GM23248 (cell line): ENCODE data around the gene ARHGEF37. TPM values are rescaled to one million over a fixed set of nuclear protein-coding genes. Genes with fewer than 3 reads are reported as not detected.
"Not testable (repeated sequence)": the region's sequence is repeated elsewhere in the genome, so short reads cannot be mapped to it uniquely, and the experiment has no call there.

ENCODE experiments used
- DNase-seq: peaks from one replicate; pipeline ENCODE4 v3.0.0-alpha.2; 2015
- H2AFZ ChIP-seq: fragments of 200-600 bp; sonication (generic); 2 replicates; pipeline ENCODE4 v1.6.1; 2016; ENCODE audit warnings: antibody characterized with exemption
- H3F3A ChIP-seq: fragments of 200-600 bp; sonication (generic); 2 replicates; pipeline ENCODE4 v1.6.1; 2016; ENCODE audit warnings: mild to moderate bottlenecking, antibody characterized with exemption, mixed run types; ENCODE audit not compliant: insufficient read depth
- H3K27ac ChIP-seq: fragments of 200-600 bp; sonication (generic); 2 replicates; pipeline ENCODE4 v1.5.1; 2016; ENCODE audit warnings: mild to moderate bottlenecking
- H3K27me3 ChIP-seq: fragments of 200-600 bp; sonication (generic); replicated peaks from 2 replicates; pipeline ENCODE4 v1.6.1; 2016; ENCODE audit warnings: mild to moderate bottlenecking; ENCODE audit not compliant: insufficient read depth
- H3K36me3 ChIP-seq: fragments of 200-600 bp; sonication (generic); 2 replicates; pipeline ENCODE4 v1.6.1; 2016; ENCODE audit warnings: low read depth, mild to moderate bottlenecking
- H3K4me1 ChIP-seq: fragments of 200-600 bp; sonication (generic); 2 replicates; pipeline ENCODE4 v1.6.1; 2016; ENCODE audit warnings: mild to moderate bottlenecking; ENCODE audit not compliant: insufficient read depth
- H3K4me2 ChIP-seq: fragments of 200-600 bp; sonication (generic); one replicate; pipeline ENCODE4 v1.6.1; 2016; ENCODE audit warnings: mild to moderate bottlenecking; ENCODE audit not compliant: unreplicated experiment
- H3K4me3 ChIP-seq: fragments of 200-600 bp; sonication (generic); 2 replicates; pipeline ENCODE4 v1.5.1; 2016; ENCODE audit warnings: mild to moderate bottlenecking
- H3K79me2 ChIP-seq: fragments of 200-600 bp; sonication (generic); 2 replicates; pipeline ENCODE4 v1.6.1; 2016; ENCODE audit warnings: mild to moderate bottlenecking; ENCODE audit not compliant: insufficient read depth
- H3K9ac ChIP-seq: fragments of 200-600 bp; sonication (generic); 2 replicates; pipeline ENCODE4 v1.6.1; 2016; ENCODE audit warnings: mild to moderate bottlenecking
- H3K9me2 ChIP-seq: fragments of 200-600 bp; sonication (generic); 2 replicates; pipeline ENCODE4 v1.6.1; 2016; ENCODE audit warnings: mixed run types, mild to moderate bottlenecking, moderate library complexity; ENCODE audit not compliant: insufficient read depth
- H3K9me3 ChIP-seq: fragments of 200-600 bp; sonication (generic); one replicate; pipeline ENCODE4 v1.6.1; 2017; ENCODE audit warnings: low read depth
- H4K20me1 ChIP-seq: fragments of 200-600 bp; sonication (generic); 2 replicates; pipeline ENCODE4 v1.6.0; 2016; ENCODE audit not compliant: insufficient read depth
- EZH2 ChIP-seq: fragments of 200-600 bp; sonication (generic); IDR thresholded peaks from 2 replicates; pipeline ENCODE4 v1.6.1; 2018; ENCODE audit warnings: antibody characterized with exemption, mild to moderate bottlenecking; ENCODE audit not compliant: insufficient read depth, poor library complexity, severe bottlenecking
- EZH2phosphoT487 ChIP-seq: fragments of 200-600 bp; sonication (generic); IDR thresholded peaks from 2 replicates; pipeline ENCODE4 v1.6.1; 2018; ENCODE audit warnings: antibody characterized with exemption, moderate library complexity, mild to moderate bottlenecking, low read depth; ENCODE audit not compliant: insufficient read depth
- WGBS, 2 experiments: methylation state at CpG; one replicate each; pipeline ENCODE4 v1.1.6; 2015 to 2017; ENCODE audit warnings: low lambda C conversion rate in 2 of 2, low coverage in 1 of 2; ENCODE audit errors: missing lambda C conversion rate in 2 of 2; 5-methylcytosine and 5-hydroxymethylcytosine counted together
- in situ Hi-C: fragments of 300-500 bp; cut with MboI; formaldehyde crosslinking; loops from 2 replicates; pipeline ENCODE4 v1.15.0; 2020
- polyA plus RNA-seq: library from polyadenylated mRNA; unstranded; fragments of >200 nt; fragmentation: Nextera tagmentation; extraction: Ambion mirVana; gene quantifications from 2 replicates; pipeline ENCODE4 v1.2.1, GENCODE V29; 2016
- total RNA-seq: library from RNA; depleted of rRNA; stranded (reverse); fragments of >200 nt; shearing (Covaris generic); gene quantifications from 2 replicates; pipeline ENCODE4 v1.2.3, GENCODE V29; 2014

The ARHGEF37 gene
- total and polyA plus RNA-seq, 2 experiments from 2014 or later, result 0.51 to 0.97 TPM

GRCh38 chr5:149667829-149668330 lies 86.6 kb downstream of the ARHGEF37 start:
- Histone ChIP-seq H3K9ac (no peak overlapping the region), H3K9me2 (no peaks in the 10 kb centered on the region), H3K79me2 (no peaks in the 10 kb centered on the region), H4K20me1 (no peaks in the 10 kb centered on the region), H3K4me3 (no peak overlapping the region), H3F3A (no peaks in the 10 kb centered on the region), H2AFZ (no peak overlapping the region), H3K4me2 (no peak overlapping the region), H3K36me3 (no peaks in the 10 kb centered on the region), H3K27ac (no peak overlapping the region), H3K27me3 (0 out of 2 replicates have a peak, but pooled peaks cover 3% of the 10 kb centered on the region), H3K4me1 (no peaks in the 10 kb centered on the region), H3K9me3 (no peaks in the 10 kb centered on the region)
- TF ChIP-seq EZH2phosphoT487 (no peak), EZH2 (no peak)
- 25 to 26% methylated on average over 6 of the region's 6 CpGs for WGBS, 2 experiments
- in situ Hi-C loops, result no loop called here
- DNase-seq, result no peak

DNA sequence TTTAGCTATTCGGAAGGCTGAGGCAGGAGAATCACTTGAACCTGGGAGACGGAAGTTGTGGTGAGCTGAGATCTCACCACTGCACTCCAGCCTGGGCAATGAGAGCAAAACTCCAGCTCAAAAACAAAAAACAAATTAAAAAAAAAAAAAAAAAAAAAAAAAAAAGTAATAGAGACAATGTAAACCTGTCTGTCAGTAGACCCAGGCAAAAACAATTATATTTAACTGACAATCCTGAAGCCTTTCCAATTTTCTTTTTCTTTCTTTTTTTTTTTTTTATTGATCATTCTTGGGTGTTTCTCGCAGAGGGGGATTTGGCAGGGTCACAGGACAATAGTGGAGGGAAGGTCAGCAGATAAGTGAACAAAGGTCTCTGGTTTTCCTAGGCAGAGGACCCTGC lies 88.0 kb downstream of the ARHGEF37 start:
- H3K79me2 ChIP-seq, H3K27me3 ChIP-seq, H3K9me3 ChIP-seq, H3K4me3 ChIP-seq, H3K27ac ChIP-seq, H2AFZ ChIP-seq, H3K9ac ChIP-seq, H3K36me3 ChIP-seq, DNase-seq, H4K20me1 ChIP-seq, in situ Hi-C loops, H3K9me2 ChIP-seq, H3F3A ChIP-seq, H3K4me2 ChIP-seq, H3K4me1 ChIP-seq: not testable (repeated sequence)
- WGBS, 2 experiments, result 61 to 86% methylated on average over 2 to 3 of the region's 3 CpGs

DNA sequence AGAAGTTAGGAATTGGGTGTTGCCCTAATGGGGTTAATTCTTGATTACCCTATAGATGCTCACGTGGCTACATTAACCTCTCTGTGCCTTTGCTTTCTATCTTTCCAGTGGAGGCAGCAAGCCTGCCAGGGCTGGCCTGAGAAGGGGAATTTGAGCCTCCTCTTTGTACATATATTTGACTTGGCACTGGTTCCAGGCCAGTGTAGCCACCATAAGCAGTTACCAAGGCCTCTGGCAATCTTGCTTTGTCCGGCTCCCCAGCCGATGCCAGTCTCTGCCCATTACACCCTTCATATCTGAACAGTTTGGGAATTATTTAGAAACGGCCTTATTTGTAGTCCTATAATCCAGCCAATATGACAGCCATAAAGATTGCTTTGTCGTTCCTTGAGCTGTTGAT lies 90.2 kb downstream of the ARHGEF37 start:
- H3K79me2 ChIP-seq, result no peaks in the 10 kb centered on the region
- no peaks in the 10 kb centered on the region for H3K4me1 ChIP-seq
- H3K36me3 ChIP-seq, result no peaks in the 10 kb centered on the region
- no peaks in the 10 kb centered on the region for H3K9me3 ChIP-seq
- 61 to 66% methylated on average over 5 of the region's 5 CpGs for WGBS, 2 experiments
- H3K9me2 ChIP-seq, result no peaks in the 10 kb centered on the region
- TF ChIP-seq EZH2 (no peak), EZH2phosphoT487 (no peak)
- H3K27ac ChIP-seq, result no peak overlapping the region
- no peaks in the 10 kb centered on the region for H4K20me1 ChIP-seq
- no peak for DNase-seq
- no peak overlapping the region for H2AFZ ChIP-seq
- in situ Hi-C loops, result no loop called here
- no peak overlapping the region for H3K9ac ChIP-seq
- no peak overlapping the region for H3K4me3 ChIP-seq
- H3K27me3 ChIP-seq, result 0 out of 2 replicates have a peak, but pooled peaks cover 15% of the 10 kb centered on the region
- no peak overlapping the region for H3K4me2 ChIP-seq
- H3F3A ChIP-seq, result no peaks in the 10 kb centered on the region

DNA sequence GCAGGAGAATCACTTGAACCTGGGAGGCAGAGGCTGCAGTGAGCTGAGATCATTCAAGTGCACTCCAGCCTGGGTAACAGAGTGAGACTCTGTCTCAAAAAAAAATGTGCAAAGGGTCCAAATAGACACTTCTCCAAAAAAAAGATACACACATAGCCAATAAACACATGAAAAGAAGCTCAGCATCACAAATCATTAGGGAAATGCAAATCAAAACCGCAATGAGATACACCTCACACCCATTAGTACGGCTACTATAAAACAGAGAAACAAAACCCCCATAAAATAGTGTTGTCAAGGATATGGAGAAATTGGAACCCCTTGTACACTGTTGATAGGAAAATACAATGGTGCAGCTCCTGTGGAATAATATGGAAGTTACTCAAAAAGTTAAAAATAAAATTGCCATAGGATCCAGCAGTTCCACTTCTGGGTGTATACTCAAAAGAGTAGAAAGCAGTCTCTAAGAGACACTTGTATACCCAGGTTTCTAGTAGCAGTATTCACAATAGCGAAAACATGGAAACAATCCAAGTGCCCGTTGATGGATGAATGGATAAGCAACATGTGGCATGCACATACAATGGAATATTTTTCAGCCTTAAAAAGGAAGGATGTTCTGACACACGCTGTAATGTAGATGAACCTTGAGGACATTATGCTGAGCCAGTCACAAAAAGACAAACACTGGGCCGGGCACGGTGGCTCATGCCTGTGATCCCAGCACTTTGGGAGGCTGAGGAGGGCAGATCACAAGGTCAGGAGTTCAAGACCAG lies 91.6 kb downstream of the ARHGEF37 start:
- H3K9me2 ChIP-seq, result no peaks in the 10 kb centered on the region
- DNase-seq, result no peak
- no peak overlapping the region for H2AFZ ChIP-seq
- TF ChIP-seq EZH2phosphoT487 (no peak), EZH2 (no peak)
- in situ Hi-C loops, result no loop called here
- H3K4me2 ChIP-seq, result no peak overlapping the region
- no peak overlapping the region for H3K4me3 ChIP-seq
- H3K9ac ChIP-seq, result no peak overlapping the region
- no peaks in the 10 kb centered on the region for H3K4me1 ChIP-seq
- H3K79me2 ChIP-seq, result no peaks in the 10 kb centered on the region
- no peak overlapping the region for H3K27ac ChIP-seq
- H3K36me3 ChIP-seq, result no peaks in the 10 kb centered on the region
- no peaks in the 10 kb centered on the region for H3F3A ChIP-seq
- no peaks in the 10 kb centered on the region for H3K9me3 ChIP-seq
- peaks cover 21% of the 10 kb centered on the region for H3K27me3 ChIP-seq
- H4K20me1 ChIP-seq, result no peaks in the 10 kb centered on the region
- 72 to 76% methylated on average over 7 of the region's 7 CpGs for WGBS, 2 experiments

- Histone ChIP-seq H4K20me1 (no peaks in the 10 kb centered on the region), H3K9me2 (no peaks in the 10 kb centered on the region), H3K27me3 (peaks cover 34% of the 10 kb centered on the region), H2AFZ (no peak overlapping the region), H3K4me3 (no peak overlapping the region), H3K79me2 (no peaks in the 10 kb centered on the region), H3F3A (no peaks in the 10 kb centered on the region), H3K27ac (no peak overlapping the region), H3K9me3 (no peaks in the 10 kb centered on the region), H3K4me2 (no peak overlapping the region), H3K9ac (no peak overlapping the region), H3K4me1 (no peaks in the 10 kb centered on the region), H3K36me3 (no peaks in the 10 kb centered on the region)
- in situ Hi-C loops, result no loop called here
- no peak for DNase-seq
- no peak for TF ChIP-seq EZH2phosphoT487
- TF ChIP-seq EZH2, result no peak
- 36 to 46% methylated on average over 2 to 3 of the region's 3 CpGs for WGBS, 2 experiments
Observed at GRCh38 chr5:149674686-149675085, 93.4 kb downstream of the ARHGEF37 start.
